HUES64 (cell line): ENCODE results near the gene TGIF2.
"Not testable (repeated sequence)": the region's sequence is repeated elsewhere in the genome, so short reads cannot be mapped to it uniquely, and the experiment has no call there.

ENCODE experiments used
- H3K27ac ChIP-seq: 2 replicates; pipeline ENCODE4 v1.7.0; 2013; ENCODE audit warnings: low read depth, low read length, inconsistent platforms
- H3K27me3 ChIP-seq: 2 replicates; pipeline ENCODE4 v1.6.1; 2013; ENCODE audit warnings: mild to moderate bottlenecking, low read length; ENCODE audit not compliant: insufficient read depth
- H3K36me3 ChIP-seq: 2 replicates; pipeline ENCODE4 v1.6.1; 2013; ENCODE audit warnings: mild to moderate bottlenecking, low read length; ENCODE audit not compliant: insufficient read depth
- H3K4me1 ChIP-seq: 2 replicates; pipeline ENCODE4 v1.6.1; 2013; ENCODE audit warnings: mild to moderate bottlenecking, low read length, moderate library complexity; ENCODE audit not compliant: insufficient read depth
- H3K4me3 ChIP-seq: 2 replicates; pipeline ENCODE4 v1.5.1; 2013; ENCODE audit warnings: mild to moderate bottlenecking, low read length, moderate library complexity
- H3K9ac ChIP-seq: 2 replicates; pipeline ENCODE4 v1.6.1; 2013; ENCODE audit warnings: mild to moderate bottlenecking, low read depth, low read length
- H3K9me3 ChIP-seq: 2 replicates; pipeline ENCODE4 v1.6.1; 2013; ENCODE audit warnings: low read depth, low read length; ENCODE audit not compliant: insufficient read depth
- WGBS: fragments of 150-250, 120-280 bp; methylation state at CpG from one replicate; pipeline ENCODE4 v1.1.7; 2013; ENCODE audit warnings: missing lambda C conversion rate; 5-methylcytosine and 5-hydroxymethylcytosine counted together

TGIF2 gene

DNA sequence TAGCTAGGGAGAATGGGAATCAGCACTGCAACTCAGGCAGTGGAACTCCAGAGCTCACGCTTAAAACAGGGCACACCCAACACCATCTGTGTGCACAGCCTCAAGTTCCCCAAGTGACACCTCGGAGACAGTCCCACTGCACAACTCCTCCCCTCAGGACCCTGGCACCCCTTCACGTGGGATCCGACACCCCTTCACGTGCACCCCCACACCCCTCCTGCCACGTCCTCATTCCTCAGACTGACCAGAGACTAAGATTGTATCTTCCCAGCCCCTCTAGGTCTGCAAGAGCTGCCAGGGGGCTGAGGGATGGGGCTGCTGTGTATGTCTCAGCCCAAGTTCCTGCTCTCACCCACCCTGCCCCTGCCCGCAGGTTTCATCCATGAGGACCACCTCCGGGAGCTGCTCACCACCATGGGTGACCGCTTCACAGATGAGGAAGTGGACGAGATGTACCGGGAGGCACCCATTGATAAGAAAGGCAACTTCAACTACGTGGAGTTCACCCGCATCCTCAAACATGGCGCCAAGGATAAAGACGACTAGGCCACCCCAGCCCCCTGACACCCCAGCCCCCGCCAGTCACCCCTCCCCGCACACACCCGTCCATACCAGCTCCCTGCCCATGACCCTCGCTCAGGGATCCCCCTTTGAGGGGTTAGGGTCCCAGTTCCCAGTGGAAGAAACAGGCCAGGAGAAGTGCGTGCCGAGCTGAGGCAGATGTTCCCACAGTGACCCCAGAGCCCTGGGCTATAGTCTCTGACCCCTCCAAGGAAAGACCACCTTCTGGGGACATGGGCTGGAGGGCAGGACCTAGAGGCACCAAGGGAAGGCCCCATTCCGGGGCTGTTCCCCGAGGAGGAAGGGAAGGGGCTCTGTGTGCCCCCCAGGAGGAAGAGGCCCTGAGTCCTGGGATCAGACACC is 24.4 kb upstream of the TGIF2 start:
- H3K27ac ChIP-seq = no peak overlapping the region
- H3K4me1 ChIP-seq = 0 out of 2 replicates have a peak, but pooled peaks cover 3% of the 10 kb centered on the region
- no peaks in the 10 kb centered on the region for H3K27me3 ChIP-seq
- no peak overlapping the region for H3K4me3 ChIP-seq
- H3K9me3 ChIP-seq = no peaks in the 10 kb centered on the region
- H3K36me3 ChIP-seq = peaks cover 44% of the 10 kb centered on the region
- H3K9ac ChIP-seq = no peak overlapping the region
- 96% methylated on average over 22 of the region's 23 CpGs for WGBS

GRCh38 chr20:36549628-36549941 is 23.8 kb upstream of the TGIF2 start:
- Histone ChIP-seq H3K9me3 (no peaks in the 10 kb centered on the region), H3K27me3 (no peaks in the 10 kb centered on the region), H3K9ac (no peak overlapping the region), H3K4me1 (no peaks in the 10 kb centered on the region), H3K36me3 (peaks cover 39% of the 10 kb centered on the region), H3K27ac (no peak overlapping the region; the same call in 1 of the 2 replicates), H3K4me3 (no peak overlapping the region)
- 96% methylated on average over 8 of the region's 9 CpGs for WGBS

GRCh38 chr20:36549942-36550789 is 23.2 kb upstream of the TGIF2 start:
- Histone ChIP-seq H3K9me3 (no peaks in the 10 kb centered on the region), H3K36me3 (peaks cover 34% of the 10 kb centered on the region), H3K27ac (peak overlapping the region; percentile 55; the same call in 1 of the 2 replicates), H3K4me3 (no peak overlapping the region), H3K9ac (no peak overlapping the region), H3K4me1 (no peaks in the 10 kb centered on the region), H3K27me3 (no peaks in the 10 kb centered on the region)
- 87% methylated on average over 16 of the region's 16 CpGs for WGBS

GRCh38 chr20:36550790-36551299 is 22.6 kb upstream of the TGIF2 start:
- 83% methylated on average over 15 of the region's 15 CpGs for WGBS
- H3K9me3 ChIP-seq = no peaks in the 10 kb centered on the region
- H3K36me3 ChIP-seq = peaks cover 33% of the 10 kb centered on the region
- H3K9ac ChIP-seq = no peak overlapping the region
- H3K4me3 ChIP-seq = no peak overlapping the region
- no peaks in the 10 kb centered on the region for H3K27me3 ChIP-seq
- H3K27ac ChIP-seq = no peak overlapping the region
- H3K4me1 ChIP-seq = no peaks in the 10 kb centered on the region

- 94% methylated on average over 2 of the region's 2 CpGs for WGBS
- H3K4me1 ChIP-seq = no peaks in the 10 kb centered on the region
- no peaks in the 10 kb centered on the region for H3K27me3 ChIP-seq
- no peaks in the 10 kb centered on the region for H3K36me3 ChIP-seq
- no peak overlapping the region for H3K9ac ChIP-seq
- H3K4me3 ChIP-seq = no peak overlapping the region
- no peaks in the 10 kb centered on the region for H3K9me3 ChIP-seq
- H3K27ac ChIP-seq = no peak overlapping the region
Measured at GRCh38 chr20:36555248-36555647, 18.1 kb upstream of the TGIF2 start.

GRCh38 chr20:36562724-36563123 is 10.7 kb upstream of the TGIF2 start:
- Histone ChIP-seq H3K9ac (no peak overlapping the region), H3K4me3 (no peak overlapping the region), H3K4me1 (peaks cover 13% of the 10 kb centered on the region), H3K36me3 (peaks cover 5% of the 10 kb centered on the region; the same call in 1 of the 2 replicates), H3K27me3 (no peaks in the 10 kb centered on the region), H3K27ac (no peak overlapping the region; the same call in 1 of the 2 replicates), H3K9me3 (peaks cover 10% of the 10 kb centered on the region)
- 6% methylated on average over 2 of the region's 2 CpGs for WGBS

DNA sequence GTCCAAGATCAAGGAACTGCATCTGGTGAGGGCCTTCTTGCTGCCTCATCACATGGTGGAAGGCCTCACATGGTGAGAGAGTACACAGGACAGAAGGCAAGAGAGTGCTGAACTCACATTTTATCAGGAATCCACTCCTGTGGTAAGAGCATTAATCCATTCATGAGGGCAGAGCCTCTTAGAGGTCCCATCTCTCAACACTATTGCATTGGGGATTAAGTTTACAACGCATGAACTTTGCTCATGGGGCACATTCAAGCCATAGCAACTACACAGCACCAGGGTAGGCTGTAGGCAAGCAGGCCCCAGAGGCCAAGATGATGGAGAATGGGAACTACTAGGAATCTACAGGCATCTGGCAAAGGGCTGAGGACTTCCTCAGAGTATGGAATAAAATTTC is 10.0 kb upstream of the TGIF2 start:
- WGBS = 83% methylated on average over 1 of the region's 1 CpG
- Histone ChIP-seq H3K4me3 (no peak overlapping the region), H3K9me3 (peaks cover 10% of the 10 kb centered on the region), H3K9ac (no peak overlapping the region), H3K27me3 (no peaks in the 10 kb centered on the region), H3K36me3 (peaks cover 5% of the 10 kb centered on the region; the same call in 1 of the 2 replicates), H3K4me1 (peaks cover 13% of the 10 kb centered on the region), H3K27ac (no peak overlapping the region)

DNA sequence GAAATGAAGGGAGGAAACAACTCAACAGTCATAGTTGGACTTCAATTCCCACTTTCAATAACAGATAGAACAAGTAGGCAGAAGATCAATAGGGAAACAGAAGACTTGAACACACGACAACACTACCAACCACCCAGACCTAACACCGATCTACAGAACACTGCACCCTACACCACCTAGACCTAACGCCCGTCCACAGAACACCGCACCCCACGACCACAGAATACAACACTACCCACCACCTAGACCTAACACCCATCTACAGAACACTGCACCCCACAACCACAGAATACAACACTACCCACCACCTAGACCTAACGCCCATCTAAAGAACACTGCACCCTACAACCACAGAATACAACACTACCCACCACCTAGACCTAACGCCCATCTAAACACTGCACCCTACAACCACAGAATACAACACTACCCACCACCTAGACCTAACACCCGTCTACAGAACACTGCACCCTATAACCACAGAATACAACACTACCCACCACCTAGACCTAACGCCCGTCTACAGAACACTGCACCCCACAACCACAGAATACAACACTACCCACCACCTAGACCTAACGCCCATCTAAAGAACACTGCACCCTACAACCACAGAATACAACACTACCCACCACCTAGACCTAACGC is 9.2 kb upstream of the TGIF2 start:
- H3K27me3 ChIP-seq, H3K9me3 ChIP-seq, H3K9ac ChIP-seq, H3K27ac ChIP-seq, H3K4me3 ChIP-seq, H3K36me3 ChIP-seq: not testable (repeated sequence)
- H3K4me1 ChIP-seq = peaks cover 13% of the 10 kb centered on the region
- WGBS = 95% methylated on average over 13 of the region's 13 CpGs

DNA sequence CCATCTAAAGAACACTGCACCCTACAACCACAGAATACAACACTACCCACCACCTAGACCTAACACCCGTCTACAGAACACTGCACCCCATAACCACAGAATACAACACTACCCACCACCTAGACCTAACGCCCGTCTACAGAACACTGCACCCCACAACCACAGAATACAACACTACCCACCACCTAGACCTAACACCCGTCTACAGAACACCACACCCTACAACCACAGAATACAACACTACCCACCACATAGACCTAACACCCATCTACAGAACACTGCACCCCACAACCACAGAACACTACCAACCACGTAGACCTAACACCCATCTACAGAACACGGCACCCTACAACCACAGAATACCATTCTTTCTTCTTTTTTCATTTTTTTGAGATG is 8.7 kb upstream of the TGIF2 start:
- WGBS = 93% methylated on average over 6 of the region's 6 CpGs

GRCh38 chr20:36565520-36565919 is 7.9 kb upstream of the TGIF2 start:
- no peaks in the 10 kb centered on the region for H3K27me3 ChIP-seq
- no peak overlapping the region for H3K9ac ChIP-seq
- H3K27ac ChIP-seq = no peak overlapping the region
- peaks cover 10% of the 10 kb centered on the region for H3K9me3 ChIP-seq
- H3K4me1 ChIP-seq = peaks cover 22% of the 10 kb centered on the region
- 97% methylated on average over 3 of the region's 3 CpGs for WGBS
- peaks cover 5% of the 10 kb centered on the region; the same call in 1 of the 2 replicates for H3K36me3 ChIP-seq
- H3K4me3 ChIP-seq = no peak overlapping the region

More for the DNA sequence above, 8.7 kb upstream of the TGIF2 start:
- not testable (repeated sequence) for H3K27me3 ChIP-seq, H3K9ac ChIP-seq, H3K27ac ChIP-seq, H3K9me3 ChIP-seq, H3K4me3 ChIP-seq, H3K36me3 ChIP-seq
- peaks cover 16% of the 10 kb centered on the region for H3K4me1 ChIP-seq
